Stimulated activated naive B cell treated with anti-CD40 and anti-IgM and Interleukin-4, amounts not matched to agents 10 μg/mL and 1 μg/mL and 100 μg/mL, for 72 hours (primary cell): ENCODE results near the gene TMEM141.
"Not testable (repeated sequence)": the region's sequence is repeated elsewhere in the genome, so short reads cannot be mapped to it uniquely, and the experiment has no call there.

Source experiments
- ATAC-seq, 2 donors: fragments of 150-1000 bp; cut with Tn5 transposase; replicated peaks; 2 replicates each; pipeline ENCODE4 v1.10.0; 2021; ENCODE audit warnings: moderate library complexity in 1 of 2
- DNase-seq: peaks from one replicate; pipeline ENCODE4 v3.0.0; 2021
- H3K27ac Mint-ChIP-seq: one replicate; pipeline ENCODE4 v1.8.0; 2022; ENCODE audit warnings: mild to moderate bottlenecking, mixed read lengths
- H3K27me3 Mint-ChIP-seq, 2 donors: one replicate each; pipeline ENCODE4 v1.8.0; 2022; ENCODE audit warnings: mixed read lengths in 2 of 2
- H3K36me3 Mint-ChIP-seq, 2 donors: one replicate each; pipeline ENCODE4 v1.8.0; 2022; ENCODE audit warnings: mixed read lengths in 2 of 2, mild to moderate bottlenecking in 1 of 2
- H3K4me1 Mint-ChIP-seq, 2 donors: one replicate each; pipeline ENCODE4 v1.8.0; 2022; ENCODE audit warnings: mixed read lengths in 2 of 2, mild to moderate bottlenecking in 1 of 2
- H3K4me3 Mint-ChIP-seq, 2 donors: one replicate each; pipeline ENCODE4 v1.8.0; 2022; ENCODE audit warnings: mild to moderate bottlenecking in 2 of 2, mixed read lengths in 2 of 2, moderate library complexity in 1 of 2
- H3K9me3 Mint-ChIP-seq, 2 donors: one replicate each; pipeline ENCODE4 v1.8.0; 2022; ENCODE audit warnings: mixed read lengths in 2 of 2, mild to moderate bottlenecking in 1 of 2

The TMEM141 gene

GRCh38 chr9:136750526-136750925 lies 40.6 kb upstream of the TMEM141 start:
- H3K36me3 Mint-ChIP-seq, result peaks cover 5 to 19% of the 10 kb centered on the region in 2 donors
- peaks cover 6 to 24% of the 10 kb centered on the region in 2 donors for H3K9me3 Mint-ChIP-seq
- H3K27me3 Mint-ChIP-seq, result no peaks in the 10 kb centered on the region
- DNase-seq, result no peak
- H3K27ac Mint-ChIP-seq, result peak overlapping the region; percentile 37
- peaks cover 34 to 56% of the 10 kb centered on the region in 2 donors for H3K4me1 Mint-ChIP-seq
- no peak overlapping the region for H3K4me3 Mint-ChIP-seq
- peak; percentile 51 to 70 for ATAC-seq

- DNase-seq (no peak), ATAC-seq (no peak)
- H3K27me3 Mint-ChIP-seq, result no peaks in the 10 kb centered on the region
- peaks cover 35 to 58% of the 10 kb centered on the region in 2 donors for H3K4me1 Mint-ChIP-seq
- H3K27ac Mint-ChIP-seq, result no peak overlapping the region
- peaks cover 12 to 26% of the 10 kb centered on the region in 2 donors for H3K9me3 Mint-ChIP-seq
- H3K36me3 Mint-ChIP-seq, result peaks cover 9 to 26% of the 10 kb centered on the region in 2 donors
- H3K4me3 Mint-ChIP-seq, result no peak overlapping the region
Observed at GRCh38 chr9:136751244-136751643, 39.9 kb upstream of the TMEM141 start.

GRCh38 chr9:136751814-136752213 lies 39.3 kb upstream of the TMEM141 start:
- no peak for DNase-seq
- Mint-ChIP-seq H3K4me3 (no peak overlapping the region), H3K27ac (no peak overlapping the region), H3K27me3 (no peaks in the 10 kb centered on the region), H3K4me1 (peaks cover 37 to 56% of the 10 kb centered on the region in 2 donors), H3K36me3 (peaks cover 9 to 27% of the 10 kb centered on the region in 2 donors), H3K9me3 (peaks cover 12 to 26% of the 10 kb centered on the region in 2 donors)
- no peak for ATAC-seq

- ATAC-seq (no peak), DNase-seq (no peak)
- H3K9me3 Mint-ChIP-seq, result peaks cover 12 to 26% of the 10 kb centered on the region in 2 donors
- H3K36me3 Mint-ChIP-seq, result peaks cover 9 to 27% of the 10 kb centered on the region in 2 donors
- no peak overlapping the region for H3K27ac Mint-ChIP-seq
- H3K27me3 Mint-ChIP-seq, result no peaks in the 10 kb centered on the region
- peaks cover 31 to 47% of the 10 kb centered on the region in 2 donors for H3K4me1 Mint-ChIP-seq
- H3K4me3 Mint-ChIP-seq, result no peak overlapping the region
Observed at GRCh38 chr9:136753371-136754058, 37.6 kb upstream of the TMEM141 start.

GRCh38 chr9:136754059-136754572 lies 37.0 kb upstream of the TMEM141 start:
- H3K9me3 Mint-ChIP-seq, result peaks cover 12 to 26% of the 10 kb centered on the region in 2 donors
- H3K27ac Mint-ChIP-seq, result no peak overlapping the region
- H3K4me1 Mint-ChIP-seq, result peaks cover 26 to 47% of the 10 kb centered on the region in 2 donors
- no peak overlapping the region for H3K4me3 Mint-ChIP-seq
- DNase-seq, result no peak
- H3K27me3 Mint-ChIP-seq, result no peaks in the 10 kb centered on the region
- no peak for ATAC-seq
- H3K36me3 Mint-ChIP-seq, result peaks cover 9 to 27% of the 10 kb centered on the region in 2 donors

GRCh38 chr9:136754626-136755301 lies 36.4 kb upstream of the TMEM141 start:
- ATAC-seq (no peak), DNase-seq (no peak)
- no peak overlapping the region for H3K27ac Mint-ChIP-seq
- H3K9me3 Mint-ChIP-seq, result peaks cover 12 to 26% of the 10 kb centered on the region in 2 donors
- no peak overlapping the region for H3K4me3 Mint-ChIP-seq
- no peaks in the 10 kb centered on the region for H3K27me3 Mint-ChIP-seq
- H3K4me1 Mint-ChIP-seq, result peaks cover 24 to 47% of the 10 kb centered on the region in 2 donors
- H3K36me3 Mint-ChIP-seq, result peaks cover 9 to 27% of the 10 kb centered on the region in 2 donors

GRCh38 chr9:136755302-136756133 lies 35.6 kb upstream of the TMEM141 start:
- ATAC-seq, DNase-seq, H3K27me3 Mint-ChIP-seq, H3K27ac Mint-ChIP-seq: not testable (repeated sequence)
- peaks cover 25 to 46% of the 10 kb centered on the region in 2 donors for H3K4me1 Mint-ChIP-seq
- H3K4me3 Mint-ChIP-seq, result peak overlapping the region in 1 of 2 donors; percentile 6
- H3K36me3 Mint-ChIP-seq, result peaks cover 9 to 26% of the 10 kb centered on the region in 2 donors
- H3K9me3 Mint-ChIP-seq, result peaks cover 12 to 25% of the 10 kb centered on the region in 2 donors

- Mint-ChIP-seq H3K4me1 (peaks cover 26 to 46% of the 10 kb centered on the region in 2 donors), H3K9me3 (peaks cover 12 to 19% of the 10 kb centered on the region in 2 donors), H3K36me3 (peaks cover 9 to 22% of the 10 kb centered on the region in 2 donors), H3K27me3 (no peaks in the 10 kb centered on the region), H3K4me3 (no peak overlapping the region), H3K27ac (no peak overlapping the region)
- ATAC-seq, result no peak
- DNase-seq, result no peak
Observed at GRCh38 chr9:136756134-136756438, 35.1 kb upstream of the TMEM141 start.

- H3K4me3 Mint-ChIP-seq, result peak overlapping the region in 1 of 2 donors; percentile 41
- H3K27ac Mint-ChIP-seq, result peak overlapping the region; percentile 62
- H3K9me3 Mint-ChIP-seq, result peaks cover 12 to 15% of the 10 kb centered on the region in 2 donors
- H3K27me3 Mint-ChIP-seq, result no peaks in the 10 kb centered on the region
- peaks cover 27 to 51% of the 10 kb centered on the region in 2 donors for H3K4me1 Mint-ChIP-seq
- ATAC-seq (no peak), DNase-seq (no peak)
- H3K36me3 Mint-ChIP-seq, result peaks cover 9 to 22% of the 10 kb centered on the region in 2 donors
Observed at GRCh38 chr9:136756836-136757235, 34.3 kb upstream of the TMEM141 start.

- Mint-ChIP-seq H3K9me3 (peaks cover 10 to 11% of the 10 kb centered on the region in 2 donors), H3K4me1 (peaks cover 27 to 51% of the 10 kb centered on the region in 2 donors), H3K27ac (peak overlapping the region; percentile 62), H3K4me3 (peak overlapping the region in 1 of 2 donors; percentile 41), H3K36me3 (peaks cover 9 to 18% of the 10 kb centered on the region in 2 donors), H3K27me3 (no peaks in the 10 kb centered on the region)
- peak; percentile 44 for DNase-seq
- ATAC-seq, result peak in 1 of 2 donors; percentile 64
Observed at GRCh38 chr9:136757328-136757727, 33.8 kb upstream of the TMEM141 start.

- H3K27ac Mint-ChIP-seq, result peak overlapping the region; percentile 62
- peak overlapping the region in 1 of 2 donors; percentile 46 for H3K4me3 Mint-ChIP-seq
- ATAC-seq (peak in 1 of 2 donors; percentile 19), DNase-seq (no peak)
- peaks cover 7 to 14% of the 10 kb centered on the region in 2 donors for H3K36me3 Mint-ChIP-seq
- H3K9me3 Mint-ChIP-seq, result peaks cover 6 to 8% of the 10 kb centered on the region in 2 donors
- no peaks in the 10 kb centered on the region for H3K27me3 Mint-ChIP-seq
- H3K4me1 Mint-ChIP-seq, result peaks cover 27 to 51% of the 10 kb centered on the region in 2 donors
Observed at GRCh38 chr9:136757751-136758140, 33.4 kb upstream of the TMEM141 start.

GRCh38 chr9:136759001-136759400 lies 32.1 kb upstream of the TMEM141 start:
- H3K36me3 Mint-ChIP-seq, result peaks cover 7 to 11% of the 10 kb centered on the region in 2 donors
- H3K9me3 Mint-ChIP-seq, result peaks cover 4 to 8% of the 10 kb centered on the region in 2 donors
- no peak overlapping the region for H3K27ac Mint-ChIP-seq
- ATAC-seq (no peak), DNase-seq (no peak)
- peak overlapping the region in 1 of 2 donors; percentile 46 for H3K4me3 Mint-ChIP-seq
- H3K27me3 Mint-ChIP-seq, result no peaks in the 10 kb centered on the region
- H3K4me1 Mint-ChIP-seq, result peaks cover 29 to 56% of the 10 kb centered on the region in 2 donors

GRCh38 chr9:136759436-136760325 lies 31.5 kb upstream of the TMEM141 start:
- peak overlapping the region; percentile 81 for H3K27ac Mint-ChIP-seq
- H3K4me3 Mint-ChIP-seq, result peak overlapping the region in 1 of 2 donors; percentile 41
- ATAC-seq, result no peak
- H3K9me3 Mint-ChIP-seq, result peaks cover 4 to 8% of the 10 kb centered on the region in 2 donors
- no peak for DNase-seq
- peaks cover 7 to 11% of the 10 kb centered on the region in 2 donors for H3K36me3 Mint-ChIP-seq
- peaks cover 29 to 51% of the 10 kb centered on the region in 2 donors for H3K4me1 Mint-ChIP-seq
- H3K27me3 Mint-ChIP-seq, result no peaks in the 10 kb centered on the region
